SIG-M5 treated with dmso at 0.1 percent for 504 hours (cell line): ENCODE measurements around the gene MAP3K5.
A peak's percentile ranks its signal among the peaks of the same experiment; 100 is the strongest.

Source experiments
- DNase-seq: peaks from one replicate; lab custom pipeline; 2025; ENCODE audit not compliant: unreplicated experiment; lab: John Stamatoyannopoulos, UW

The MAP3K5 gene

GRCh38 chr6:136614350-136614749 is 177.9 kb downstream of the MAP3K5 start:
- DNase-seq, result no peak

GRCh38 chr6:136613477-136613876 is 178.8 kb downstream of the MAP3K5 start:
- DNase-seq, result no peak

- no peak for DNase-seq
Observed at GRCh38 chr6:136612666-136613389, 179.4 kb downstream of the MAP3K5 start.

DNA sequence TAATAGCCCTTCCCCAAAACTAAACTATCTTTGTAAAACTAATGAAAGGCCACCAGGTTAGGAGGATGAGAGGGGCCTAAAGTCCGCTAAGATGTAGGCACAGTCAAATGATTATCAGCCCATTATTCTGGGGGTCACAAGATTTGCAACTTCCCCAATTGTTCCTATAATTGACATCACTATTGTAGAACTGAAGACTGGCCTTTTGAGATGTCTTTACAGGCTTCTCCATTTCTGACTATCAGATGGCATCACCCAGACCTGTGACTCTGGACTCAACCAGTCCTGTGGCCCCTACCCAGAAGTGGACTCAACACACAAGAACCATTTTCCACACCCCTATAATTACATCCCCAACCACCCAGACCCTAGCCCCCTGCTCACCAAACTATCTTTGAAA is 180.5 kb downstream of the MAP3K5 start:
- no peak for DNase-seq

DNA sequence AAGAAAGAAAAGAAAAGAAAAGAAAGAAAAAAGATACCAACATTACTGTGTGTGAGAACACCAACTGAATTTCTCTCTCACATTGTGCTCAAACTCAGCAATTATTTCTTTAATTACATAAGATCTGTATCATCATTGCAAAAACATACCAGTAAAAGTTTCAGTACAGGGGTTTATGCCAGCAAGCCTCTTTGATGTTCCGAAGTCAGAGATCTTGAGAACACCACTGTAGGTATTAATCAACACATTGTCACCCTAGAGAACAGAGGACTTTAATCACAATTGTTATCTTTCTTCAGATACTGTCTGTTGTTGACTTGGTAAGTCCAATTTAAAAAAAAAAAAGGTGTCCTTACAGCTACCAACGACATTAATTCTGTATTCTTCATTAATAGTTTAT is 181.1 kb downstream of the MAP3K5 start:
- no peak for DNase-seq

DNA sequence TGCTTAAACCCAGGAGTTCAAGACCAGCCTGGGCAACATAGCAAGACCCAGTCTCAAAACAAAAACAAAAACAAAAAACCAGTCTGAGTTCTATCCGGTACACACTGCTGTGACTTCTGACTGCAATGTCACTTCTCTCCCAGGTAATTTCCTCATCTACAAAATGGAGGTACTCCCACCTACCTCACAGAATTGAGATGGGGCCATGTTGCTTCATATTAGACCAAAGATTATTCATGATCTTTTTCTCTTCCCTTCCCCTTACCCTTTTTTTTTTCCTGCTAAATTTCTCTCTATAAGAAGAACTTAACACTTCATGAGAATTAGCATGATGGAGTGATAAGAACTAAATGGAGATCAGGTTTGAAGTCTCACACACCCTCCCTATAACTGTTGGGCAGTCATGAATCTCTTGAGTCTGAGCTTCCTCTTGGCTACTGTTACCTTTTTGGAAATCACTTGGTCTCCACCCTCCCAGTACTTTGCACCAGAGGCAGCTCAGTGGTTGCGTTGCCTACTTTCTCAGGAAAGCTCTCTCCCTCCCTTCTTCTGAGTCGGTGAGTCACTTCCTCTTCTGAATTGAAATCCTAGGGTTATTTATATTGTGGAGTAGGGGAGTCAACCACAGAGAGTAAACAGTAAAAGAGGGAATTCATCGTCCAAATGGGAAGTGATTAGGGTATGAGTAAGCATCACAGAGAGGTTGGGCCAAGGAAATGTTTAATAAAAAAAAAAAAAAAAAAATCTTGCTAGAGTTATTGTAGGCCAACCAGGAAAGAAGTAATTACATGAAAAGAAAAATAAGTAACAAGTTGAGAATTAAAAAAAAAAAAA is 182.2 kb downstream of the MAP3K5 start:
- DNase-seq, result peak; percentile 97

- no peak for DNase-seq
Observed at GRCh38 chr6:136608991-136609390, 183.3 kb downstream of the MAP3K5 start.

DNA sequence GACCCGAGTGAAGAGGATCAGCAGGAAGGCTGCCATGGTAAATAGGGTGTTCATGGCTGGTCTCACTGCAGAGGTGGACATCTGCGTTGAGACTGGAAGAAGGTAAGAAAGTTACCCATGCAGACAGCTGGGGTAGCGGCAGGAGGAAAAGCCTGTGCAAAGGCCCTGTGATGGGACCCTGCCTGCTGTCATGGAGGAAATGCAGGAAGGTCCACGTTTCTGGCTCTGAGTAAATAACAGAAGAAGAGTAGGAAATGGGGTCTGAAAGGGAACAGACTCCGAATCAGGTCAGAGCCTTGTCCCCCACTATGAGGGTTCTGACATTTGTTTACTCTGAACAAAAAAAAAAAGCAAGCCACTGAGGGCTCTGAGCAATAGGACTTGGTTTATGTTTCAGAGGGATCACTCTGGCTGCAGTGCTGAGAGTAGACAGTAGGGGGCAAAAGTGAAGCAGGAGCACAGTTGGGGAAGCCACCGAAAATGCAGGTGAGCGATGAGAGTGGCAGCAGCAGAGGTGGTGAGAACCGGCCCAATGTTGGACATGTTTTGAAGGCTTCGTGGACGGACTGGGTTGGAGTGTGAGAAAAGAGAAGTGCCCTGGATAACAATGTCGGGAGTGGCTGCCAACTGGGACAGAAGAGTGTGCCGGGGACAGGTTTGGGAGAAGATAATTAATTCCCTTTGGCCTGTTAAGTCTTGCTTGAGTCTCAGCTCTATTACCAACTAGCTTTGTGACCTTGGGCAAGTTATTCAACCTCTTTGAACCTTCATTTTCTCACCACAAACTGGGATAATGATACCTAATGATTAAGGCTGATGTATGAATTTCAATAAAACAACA is 184.1 kb downstream of the MAP3K5 start:
- DNase-seq, result peak; percentile 50

DNA sequence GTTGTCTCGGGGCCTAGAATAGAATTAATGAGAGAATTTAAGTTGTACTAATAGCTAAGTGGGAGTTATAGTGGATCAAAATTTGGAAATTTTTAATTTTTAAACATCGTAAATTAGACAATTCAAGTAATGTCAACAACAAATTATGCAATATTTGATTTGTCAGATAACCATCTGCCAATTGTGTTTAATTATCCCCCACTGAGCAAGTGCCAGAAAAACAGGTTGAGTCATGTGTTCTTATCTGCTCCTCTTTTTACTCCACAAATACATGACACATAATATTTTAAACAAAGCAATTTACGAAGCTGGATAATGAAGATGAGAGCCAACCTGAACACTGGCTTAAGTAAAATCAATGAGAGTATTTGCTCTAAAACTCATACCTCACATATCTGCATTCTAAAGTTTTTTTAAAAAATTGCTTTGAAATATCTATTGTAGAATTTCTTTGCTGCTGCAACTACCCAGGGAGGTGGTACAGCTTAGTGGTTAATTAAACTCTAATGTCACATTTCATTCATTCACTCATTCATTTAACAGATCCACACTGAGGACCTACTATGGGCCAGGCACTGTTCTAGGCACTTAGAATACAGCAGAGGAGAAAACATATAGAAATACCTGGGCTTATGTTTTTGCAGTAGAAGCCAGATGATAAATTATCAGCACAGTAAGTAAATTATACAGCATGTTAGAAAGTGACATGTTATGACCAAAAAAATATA is 184.9 kb downstream of the MAP3K5 start:
- no peak for DNase-seq

GRCh38 chr6:136604928-136605510 is 187.3 kb downstream of the MAP3K5 start:
- no peak for DNase-seq

- DNase-seq, result no peak
Observed at GRCh38 chr6:136604328-136604825, 187.9 kb downstream of the MAP3K5 start.

GRCh38 chr6:136600818-136601217 is 191.5 kb downstream of the MAP3K5 start:
- DNase-seq, result no peak

GRCh38 chr6:136599329-136600011 is 192.8 kb downstream of the MAP3K5 start:
- no peak for DNase-seq

DNA sequence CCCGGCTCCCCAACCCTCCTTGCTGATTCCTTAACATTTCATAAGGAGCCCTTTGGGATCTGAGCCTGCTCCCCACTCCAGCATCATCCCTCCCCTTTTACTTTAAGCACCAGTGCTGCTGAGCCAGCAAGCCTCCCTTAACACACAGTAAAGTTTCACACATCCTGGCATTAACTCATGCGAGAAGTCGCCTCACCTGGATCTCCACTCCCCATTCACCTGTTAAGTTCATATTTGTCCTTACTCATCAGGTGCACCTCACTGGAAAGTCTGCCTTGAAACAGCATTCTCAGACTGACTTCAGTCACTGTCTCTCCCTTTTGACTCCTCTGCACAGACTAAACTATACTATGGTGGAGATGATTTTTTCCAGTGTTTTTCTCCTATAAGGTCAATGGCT is 194.2 kb downstream of the MAP3K5 start:
- DNase-seq, result no peak

- DNase-seq, result no peak
Observed at GRCh38 chr6:136594671-136595070, 197.6 kb downstream of the MAP3K5 start.

DNA sequence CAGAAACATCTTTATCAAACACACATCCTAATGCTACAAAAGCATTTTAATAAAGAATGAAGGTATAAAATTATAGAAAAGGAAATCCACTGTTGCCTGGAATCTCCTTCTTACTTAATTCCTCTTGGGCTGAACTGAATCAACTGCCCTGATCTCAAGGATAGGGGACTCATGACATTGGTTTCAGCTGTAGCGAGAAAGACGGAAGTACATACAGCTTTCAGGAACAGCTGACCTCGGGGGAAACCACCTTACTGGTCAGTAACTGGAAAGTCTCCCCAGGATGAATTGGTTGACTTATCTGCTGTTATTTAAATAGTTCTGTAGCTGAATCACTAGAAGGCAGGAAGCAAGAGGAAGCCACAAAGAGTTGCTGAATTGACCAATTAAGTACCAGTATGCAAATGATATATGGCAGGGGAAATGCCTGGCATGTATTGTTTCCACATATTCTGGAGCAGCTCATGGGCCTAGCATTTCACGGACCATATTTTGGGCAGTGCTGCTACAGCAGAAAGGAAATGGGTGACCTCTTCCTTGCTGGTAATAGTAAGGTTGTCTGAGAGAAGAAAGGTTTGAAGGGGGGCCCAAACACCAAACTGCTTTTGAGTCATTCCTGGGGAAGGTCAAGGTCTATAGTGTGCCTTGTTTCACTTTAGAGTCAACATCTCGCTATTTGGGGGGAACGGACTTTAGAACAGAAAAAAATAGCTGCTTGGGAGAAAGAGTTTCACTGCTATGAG is 198.4 kb downstream of the MAP3K5 start:
- DNase-seq, result peak; percentile 77

GRCh38 chr6:136592930-136593673 is 199.2 kb downstream of the MAP3K5 start:
- no peak for DNase-seq

DNA sequence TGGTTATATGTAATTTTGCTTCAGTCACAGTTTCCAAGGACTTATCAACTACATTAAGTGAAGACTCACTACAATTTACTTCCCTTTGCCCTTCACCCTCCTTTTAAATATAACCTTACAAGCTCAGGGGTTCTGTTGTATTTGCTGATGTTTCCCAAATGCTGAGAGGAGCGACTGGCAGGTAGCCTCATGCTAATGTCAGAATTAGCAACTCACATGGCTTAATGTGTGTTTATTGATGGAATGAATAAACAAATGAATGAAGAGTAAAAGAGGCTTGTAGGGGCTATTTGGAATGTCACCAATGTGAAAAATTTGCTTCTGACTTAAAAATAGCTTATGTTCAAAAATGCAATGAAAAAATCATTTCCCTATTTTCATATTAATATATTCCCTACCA is 200.7 kb downstream of the MAP3K5 start:
- no peak for DNase-seq
